ENCODE results near the gene PRKG1.

- TF ChIP-seq CTCF (conservative IDR thresholded peaks at IDR 0.05; ENCODE audit: low read depth, low read length) (no peak), EZH2 (IDR thresholded peaks at IDR 0.05; ENCODE audit: low read length, unreplicated experiment) (no peak)
These were observed 833.1 kb downstream of the PRKG1 start for GRCh38 chr10:51907361-51907760.
